Transverse colon (tissue), 3 donors: Measurements from ENCODE around the gene COL4A6.

Experiments
- POLR2A ChIP-seq: fragments of 450-650 bp; IDR thresholded peaks from one replicate; pipeline ENCODE4 v1.6.1; 2016; ENCODE audit warnings: antibody characterized with exemption, mild to moderate bottlenecking, moderate library complexity
- TF ChIP-seq, protein P1 (sequence below), 5 experiments: fragments of 200-600 bp in 3 of 5; fragments of 450-650 bp in 2 of 5; sonication (generic) in 3 of 5; IDR thresholded peaks; 1 replicate in 2 of 5; 2 replicates in 3 of 5; pipeline ENCODE4 v1.5.1; 2016 to 2017; ENCODE audit warnings: antibody characterized with exemption in 5 of 5, inconsistent platforms in 3 of 5, mild to moderate bottlenecking in 2 of 5, moderate library complexity in 1 of 5

DNA sequence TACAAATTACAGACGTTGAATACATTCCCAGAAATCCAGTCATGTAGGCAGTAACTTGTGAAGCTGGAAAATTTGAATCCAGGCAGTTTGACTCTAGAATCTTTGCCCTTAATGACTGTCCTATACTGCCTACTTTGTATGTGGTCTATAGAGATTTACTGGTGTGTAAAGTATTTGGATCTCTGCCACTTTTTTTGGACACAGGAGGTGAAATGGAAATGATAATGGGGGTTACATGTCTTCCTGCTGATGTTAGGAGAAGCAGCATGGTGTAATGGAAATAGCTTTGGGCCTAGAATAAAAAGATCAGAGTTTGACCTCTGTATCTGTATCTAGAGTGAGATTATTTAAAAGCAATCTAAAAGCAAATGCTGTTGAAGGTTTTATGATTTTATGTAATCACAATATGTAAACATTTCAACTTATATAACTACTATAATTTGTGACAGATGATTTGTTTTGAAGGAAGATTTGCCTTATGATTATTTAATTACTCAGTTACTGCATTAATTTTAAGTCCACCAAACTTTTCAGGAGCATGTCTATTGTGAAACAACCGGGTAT lies 4.8 kb upstream of the COL4A6 start:
- TF ChIP-seq POLR2A, result no peak
- TF ChIP-seq, protein P1, sequence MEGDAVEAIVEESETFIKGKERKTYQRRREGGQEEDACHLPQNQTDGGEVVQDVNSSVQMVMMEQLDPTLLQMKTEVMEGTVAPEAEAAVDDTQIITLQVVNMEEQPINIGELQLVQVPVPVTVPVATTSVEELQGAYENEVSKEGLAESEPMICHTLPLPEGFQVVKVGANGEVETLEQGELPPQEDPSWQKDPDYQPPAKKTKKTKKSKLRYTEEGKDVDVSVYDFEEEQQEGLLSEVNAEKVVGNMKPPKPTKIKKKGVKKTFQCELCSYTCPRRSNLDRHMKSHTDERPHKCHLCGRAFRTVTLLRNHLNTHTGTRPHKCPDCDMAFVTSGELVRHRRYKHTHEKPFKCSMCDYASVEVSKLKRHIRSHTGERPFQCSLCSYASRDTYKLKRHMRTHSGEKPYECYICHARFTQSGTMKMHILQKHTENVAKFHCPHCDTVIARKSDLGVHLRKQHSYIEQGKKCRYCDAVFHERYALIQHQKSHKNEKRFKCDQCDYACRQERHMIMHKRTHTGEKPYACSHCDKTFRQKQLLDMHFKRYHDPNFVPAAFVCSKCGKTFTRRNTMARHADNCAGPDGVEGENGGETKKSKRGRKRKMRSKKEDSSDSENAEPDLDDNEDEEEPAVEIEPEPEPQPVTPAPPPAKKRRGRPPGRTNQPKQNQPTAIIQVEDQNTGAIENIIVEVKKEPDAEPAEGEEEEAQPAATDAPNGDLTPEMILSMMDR (IDR thresholded peaks at IDR 0.05), result no peak
